Psoas muscle (tissue), 8 donors: ENCODE data around the gene GJA9. TPM values are rescaled to one million over a fixed set of nuclear protein-coding genes. Genes with fewer than 3 reads are reported as not detected.
"Not testable (repeated sequence)": the region's sequence is repeated elsewhere in the genome, so short reads cannot be mapped to it uniquely, and the experiment has no call there.

Source experiments
- ATAC-seq, 4 donors: fragments of 200-7000 bp; cut with Tn5 transposase; one replicate each; pipeline ENCODE4 v1.9.1; 2020; ENCODE audit warnings: moderate library complexity in 3 of 4, mild to moderate bottlenecking in 2 of 4
- DNase-seq, 2 donors: peaks; one replicate each; pipeline ENCODE4 v3.0.0-alpha.2; 2020
- H3K27ac ChIP-seq: fragments of 200-600 bp; one replicate; pipeline ENCODE4 v1.8.0; 2022
- H3K27me3 ChIP-seq, 3 donors: fragments of 200-600 bp in 1 of 3; one replicate each; pipeline versions ENCODE4 v1.6.1 to v1.8.0; 2013 to 2022; ENCODE audit warnings: low read length in 2 of 3, mild to moderate bottlenecking in 2 of 3, moderate library complexity in 1 of 3; ENCODE audit not compliant: insufficient read depth in 3 of 3
- H3K36me3 ChIP-seq, 2 donors: fragments of 200-600 bp in 1 of 2; one replicate each; pipeline versions ENCODE4 v1.6.1 to v1.8.0; 2013 to 2022; ENCODE audit warnings: low read depth in 1 of 2, mild to moderate bottlenecking in 1 of 2, moderate library complexity in 1 of 2; ENCODE audit not compliant: insufficient read depth in 1 of 2
- H3K4me1 ChIP-seq: fragments of 200-600 bp; one replicate; pipeline ENCODE4 v1.8.0; 2022
- H3K4me3 ChIP-seq: fragments of 200-600 bp; one replicate; pipeline ENCODE4 v1.8.0; 2022; ENCODE audit warnings: mild to moderate bottlenecking
- H3K9me3 ChIP-seq: fragments of 200-600 bp; one replicate; pipeline ENCODE4 v1.8.0; 2022
- WGBS, 3 donors: extraction: QIAGEN DNeasy Blood & Tissue Kit; methylation state at CpG; one replicate each; pipeline versions ENCODE4 v1.1.6 to v1.1.7; 2013; 5-methylcytosine and 5-hydroxymethylcytosine counted together
- intact Hi-C, 2 donors: fragments of 100-400 bp; cut with DNase I; formaldehyde crosslinking; loops; one replicate each; pipeline versions ENCODE4 v1.11.0 to v1.14.2; 2022
- polyA plus RNA-seq, 3 donors: library from polyadenylated mRNA; stranded (reverse); fragments of 200-250 nt; gene quantifications; one replicate each; pipeline ENCODE4 v1.2.3, GENCODE V29; 2013
- total RNA-seq, 4 donors: library from RNA; stranded (reverse); fragmentation: NEBNext Ultra II Directional in 2 of 4; extraction: Animal tissue kit (Norgen Biotek cat#: 25700) in 2 of 4; gene quantifications; one replicate each; pipeline versions ENCODE4 v1.2.1 to v1.2.4, GENCODE V29; 2021 to 2023
- TF ChIP-seq, protein P1 (sequence below): fragments of 200-600 bp; IDR thresholded peaks from one replicate; pipeline ENCODE4 v1.8.0; 2022; ENCODE audit warnings: antibody characterized with exemption
- donor health status: healthy with polysubstance abuse.
- donor health status: DM: no; HTN: no; CAD: no; lungs with moderate emphysema.
- donor health status: Bipolar disorder and iron deficiency.
- donor health status: healthy.
- donor health status: DM: yes; HTN: yes; CAD: no.
- donor health status: DM: no; HTN: no; CAD: no.
- donor health status: DM: no; HTN: no; CAD: no.
- donor health status: DM: yes; HTN: yes; CAD: no.

GJA9 gene
- total and polyA plus RNA-seq, 7 donors = not detected

DNA sequence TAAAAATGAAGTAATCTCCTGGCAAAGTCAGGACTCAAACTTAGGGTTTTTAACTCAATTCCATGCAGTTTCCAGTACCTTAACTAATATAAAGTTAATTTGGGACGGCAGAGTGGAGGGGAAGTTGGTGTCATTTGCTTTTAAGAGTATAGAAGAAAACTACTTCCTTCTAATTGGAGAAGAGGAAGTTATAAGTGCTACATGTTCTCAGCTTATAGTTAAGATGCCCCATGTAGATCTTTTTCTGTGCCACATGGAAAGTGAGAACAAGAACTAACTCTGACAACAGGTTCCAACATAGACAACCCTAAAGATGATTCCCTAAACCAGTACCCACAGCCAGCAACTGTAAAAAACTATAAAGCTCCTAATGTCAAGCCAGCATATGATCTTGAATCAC is 33.3 kb downstream of the GJA9 start:
- ATAC-seq = no peak
- Histone ChIP-seq H3K36me3 (peaks cover 3 to 100% of the 10 kb centered on the region in 2 donors), H3K27me3 (no peaks in the 10 kb centered on the region), H3K4me3 (no peak overlapping the region), H3K27ac (no peak overlapping the region), H3K9me3 (no peaks in the 10 kb centered on the region), H3K4me1 (no peaks in the 10 kb centered on the region)
- DNase-seq = no peak
- TF ChIP-seq, protein P1, sequence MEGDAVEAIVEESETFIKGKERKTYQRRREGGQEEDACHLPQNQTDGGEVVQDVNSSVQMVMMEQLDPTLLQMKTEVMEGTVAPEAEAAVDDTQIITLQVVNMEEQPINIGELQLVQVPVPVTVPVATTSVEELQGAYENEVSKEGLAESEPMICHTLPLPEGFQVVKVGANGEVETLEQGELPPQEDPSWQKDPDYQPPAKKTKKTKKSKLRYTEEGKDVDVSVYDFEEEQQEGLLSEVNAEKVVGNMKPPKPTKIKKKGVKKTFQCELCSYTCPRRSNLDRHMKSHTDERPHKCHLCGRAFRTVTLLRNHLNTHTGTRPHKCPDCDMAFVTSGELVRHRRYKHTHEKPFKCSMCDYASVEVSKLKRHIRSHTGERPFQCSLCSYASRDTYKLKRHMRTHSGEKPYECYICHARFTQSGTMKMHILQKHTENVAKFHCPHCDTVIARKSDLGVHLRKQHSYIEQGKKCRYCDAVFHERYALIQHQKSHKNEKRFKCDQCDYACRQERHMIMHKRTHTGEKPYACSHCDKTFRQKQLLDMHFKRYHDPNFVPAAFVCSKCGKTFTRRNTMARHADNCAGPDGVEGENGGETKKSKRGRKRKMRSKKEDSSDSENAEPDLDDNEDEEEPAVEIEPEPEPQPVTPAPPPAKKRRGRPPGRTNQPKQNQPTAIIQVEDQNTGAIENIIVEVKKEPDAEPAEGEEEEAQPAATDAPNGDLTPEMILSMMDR = no peak
- intact Hi-C loops = no loop called here
- 67 to 91% (median 73%) methylated on average over 1 of the region's 1 CpG for WGBS, 3 donors

DNA sequence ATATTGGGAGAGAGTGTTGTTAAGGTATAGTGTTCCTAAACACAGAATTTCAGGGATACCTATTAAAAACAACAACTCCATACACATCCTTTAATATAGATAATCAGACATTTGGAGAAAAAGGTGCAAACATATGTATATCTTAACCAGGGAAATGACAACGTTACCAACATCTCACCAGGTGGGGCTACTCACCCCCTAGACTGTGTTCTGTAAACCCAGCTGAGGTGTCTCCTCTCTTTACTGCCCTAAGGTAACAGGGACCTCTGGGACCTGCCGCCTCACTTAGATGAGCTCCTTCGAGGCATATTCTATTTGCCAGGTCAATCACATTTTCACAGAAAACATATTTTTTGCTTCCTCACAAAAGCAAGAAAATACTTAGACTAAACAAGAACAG is 35.2 kb downstream of the GJA9 start:
- WGBS, 3 donors = 83 to 93% (median 92%) methylated on average over 3 of the region's 3 CpGs
- Histone ChIP-seq H3K36me3 (peaks cover 3 to 100% of the 10 kb centered on the region in 2 donors), H3K9me3 (no peaks in the 10 kb centered on the region), H3K4me1 (no peaks in the 10 kb centered on the region), H3K27ac (no peak overlapping the region), H3K27me3 (no peaks in the 10 kb centered on the region), H3K4me3 (no peak overlapping the region)
- ATAC-seq (no peak), DNase-seq (no peak)
- TF ChIP-seq, protein P1 = no peak
- intact Hi-C loops = no loop called here

DNA sequence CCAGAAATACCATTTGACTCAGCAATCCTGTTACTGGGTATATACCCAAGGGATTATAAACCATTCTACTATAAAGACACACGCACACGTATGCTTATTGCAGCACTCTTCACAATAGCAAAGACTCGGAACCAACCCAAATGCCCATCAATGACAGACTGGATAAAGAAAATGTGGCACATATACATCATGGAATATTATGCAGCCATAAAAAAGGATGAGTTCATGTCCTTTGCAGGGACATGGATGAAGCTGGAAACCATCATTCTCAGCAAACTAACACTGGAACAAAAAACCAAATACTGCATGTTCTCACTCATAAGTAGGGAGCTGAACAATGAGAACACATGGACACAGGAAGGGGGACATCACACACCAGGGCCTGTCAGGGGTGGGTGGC is 36.3 kb downstream of the GJA9 start:
- WGBS, 3 donors = 95 to 100% (median 99%) methylated on average over 3 of the region's 3 CpGs
- H3K27ac ChIP-seq, H3K9me3 ChIP-seq, DNase-seq, H3K4me3 ChIP-seq, ATAC-seq, H3K4me1 ChIP-seq, H3K27me3 ChIP-seq, intact Hi-C loops: not testable (repeated sequence)
- H3K36me3 ChIP-seq = peaks cover 3 to 99% of the 10 kb centered on the region in 2 donors

DNA sequence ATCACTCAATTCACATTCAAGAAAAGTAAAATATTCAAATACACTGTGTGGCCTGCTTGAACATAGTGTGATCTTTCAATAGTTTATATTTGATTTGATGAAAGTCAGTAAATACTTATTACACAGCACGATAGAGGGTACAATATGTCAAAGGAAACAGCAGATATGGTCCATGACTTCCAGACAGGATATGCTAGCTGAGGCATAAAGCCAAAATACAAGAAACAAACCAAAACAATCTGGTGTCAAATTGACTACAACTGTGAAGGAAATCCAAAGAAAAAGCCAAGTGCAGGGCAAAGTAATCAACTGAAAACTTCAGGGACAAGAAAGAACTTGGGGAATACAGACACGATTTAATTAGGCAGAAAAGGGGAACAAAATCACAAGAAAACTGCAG is 41.1 kb downstream of the GJA9 start:
- TF ChIP-seq, protein P1 = no peak
- ATAC-seq (no peak), DNase-seq (no peak)
- H3K4me1 ChIP-seq = peaks cover 12% of the 10 kb centered on the region
- 39 to 53% (median 52%) methylated on average over 2 of the region's 2 CpGs for WGBS, 3 donors
- no peak overlapping the region for H3K4me3 ChIP-seq
- H3K9me3 ChIP-seq = no peaks in the 10 kb centered on the region
- no peaks in the 10 kb centered on the region for H3K27me3 ChIP-seq
- H3K27ac ChIP-seq = no peak overlapping the region
- intact Hi-C loops = no loop called here
- peaks cover 3 to 82% of the 10 kb centered on the region in 2 donors for H3K36me3 ChIP-seq

DNA sequence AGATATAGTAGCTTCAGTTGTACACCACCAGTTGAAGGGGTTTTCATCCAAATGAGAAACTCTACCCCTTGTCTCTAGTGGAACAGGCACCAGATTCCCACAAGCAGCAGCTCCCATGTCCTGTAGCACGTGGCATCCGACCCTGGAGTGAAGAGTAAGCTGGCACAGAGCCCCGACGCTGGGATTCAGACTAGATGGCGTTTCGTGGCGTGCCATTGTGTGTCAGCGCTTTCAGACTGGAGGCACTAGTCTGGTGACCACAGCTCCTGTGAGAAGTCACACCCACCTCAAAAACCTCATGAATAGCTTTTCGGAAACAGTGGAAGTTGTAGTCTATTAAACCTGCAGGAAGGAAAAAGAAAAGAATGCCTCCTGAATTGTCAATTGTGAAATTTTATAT is 42.0 kb downstream of the GJA9 start:
- TF ChIP-seq, protein P1 = no peak
- Histone ChIP-seq H3K4me1 (peaks cover 12% of the 10 kb centered on the region), H3K9me3 (no peaks in the 10 kb centered on the region), H3K27me3 (no peaks in the 10 kb centered on the region), H3K36me3 (peaks cover 0 to 73% of the 10 kb centered on the region in 2 donors), H3K4me3 (no peak overlapping the region), H3K27ac (no peak overlapping the region)
- WGBS, 3 donors = 63 to 79% (median 69%) methylated on average over 9 of the region's 9 CpGs
- DNase-seq (no peak), ATAC-seq (no peak)
- intact Hi-C loops = loop anchor here in 1 of 2 donors (10.0 kb wide), 2 partner anchors 795 to 1245 kb away; partner anchors contain the start of genes GNL2 and POU3F1

DNA sequence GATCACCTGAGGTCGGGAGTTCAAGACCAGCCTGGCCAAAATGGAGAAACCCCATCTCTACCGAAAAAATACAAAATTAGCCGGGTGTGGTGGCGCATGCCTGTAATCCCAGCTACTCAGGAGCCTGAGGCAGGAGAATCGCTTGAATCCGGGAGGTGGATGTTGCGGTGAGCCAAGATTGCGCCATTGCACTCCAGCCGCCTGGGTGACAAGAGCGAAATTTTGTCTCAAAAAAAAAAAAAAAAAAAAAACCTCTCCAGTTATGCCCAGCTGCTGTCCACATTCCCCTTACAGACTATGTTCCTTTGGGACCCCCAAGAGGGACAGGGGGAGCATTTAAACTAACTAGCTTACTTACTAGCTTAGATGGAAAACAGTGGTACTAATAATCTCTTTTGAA is 45.1 kb downstream of the GJA9 start:
- H3K4me3 ChIP-seq, H3K9me3 ChIP-seq, H3K27me3 ChIP-seq, ATAC-seq, DNase-seq, H3K27ac ChIP-seq: not testable (repeated sequence)
- intact Hi-C loops = loop anchor here in 1 of 2 donors (10.0 kb wide), 2 partner anchors 792 to 1242 kb away; partner anchors contain the start of genes GNL2 and POU3F1
- WGBS, 3 donors = 68 to 86% (median 73%) methylated on average over 10 of the region's 10 CpGs
- H3K36me3 ChIP-seq = peaks cover 0 to 42% of the 10 kb centered on the region in 2 donors
- H3K4me1 ChIP-seq = peaks cover 12% of the 10 kb centered on the region
